Limb (tissue), 2 donors: ENCODE measurements around the gene LARP4.

Experiments used
- DNase-seq, 2 donors: peaks; one replicate each; pipeline ENCODE4 v3.0.0-alpha.2; 2016; ENCODE audit errors: extremely low spot score in 2 of 2

LARP4 gene

DNA sequence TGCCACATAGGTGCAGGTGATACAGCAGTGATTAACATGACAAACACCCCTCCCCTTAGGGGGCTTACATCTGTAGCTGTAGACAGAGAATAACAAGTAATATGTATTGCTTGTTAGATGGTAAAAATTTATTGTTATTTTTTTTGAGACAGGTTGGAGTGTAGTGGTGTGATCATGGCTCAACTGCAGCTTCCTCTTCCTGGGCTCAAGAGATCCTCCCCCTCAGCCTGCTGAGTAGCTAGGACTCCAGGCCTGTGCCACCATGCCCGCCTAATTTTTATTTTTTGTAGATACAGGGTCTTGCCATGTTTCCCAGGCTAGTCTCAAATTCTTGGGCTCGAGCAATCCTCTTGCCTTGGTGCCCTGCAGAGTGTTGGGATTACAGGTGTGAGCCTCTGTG lies 123.9 kb downstream of the LARP4 start:
- DNase-seq = no peak

DNA sequence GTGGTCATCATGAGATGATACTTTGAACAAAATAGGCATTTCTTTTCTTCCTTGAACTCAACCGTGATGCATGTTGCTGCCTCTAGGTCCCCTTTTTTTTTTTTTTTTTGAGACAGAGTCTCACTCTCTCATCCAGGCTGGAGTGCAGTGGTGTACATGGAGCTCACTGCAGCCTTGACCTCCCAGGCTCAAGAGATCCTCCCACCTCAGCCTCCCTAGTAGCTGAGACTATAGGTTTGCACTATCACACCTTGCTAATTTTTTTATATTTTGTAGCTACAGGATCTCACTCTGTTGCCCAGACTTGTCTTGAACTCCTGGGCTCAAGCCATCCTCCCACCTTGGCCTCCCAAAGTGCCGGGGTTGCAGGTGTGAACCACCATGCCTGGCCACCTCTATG lies 124.7 kb downstream of the LARP4 start:
- no peak for DNase-seq

DNA sequence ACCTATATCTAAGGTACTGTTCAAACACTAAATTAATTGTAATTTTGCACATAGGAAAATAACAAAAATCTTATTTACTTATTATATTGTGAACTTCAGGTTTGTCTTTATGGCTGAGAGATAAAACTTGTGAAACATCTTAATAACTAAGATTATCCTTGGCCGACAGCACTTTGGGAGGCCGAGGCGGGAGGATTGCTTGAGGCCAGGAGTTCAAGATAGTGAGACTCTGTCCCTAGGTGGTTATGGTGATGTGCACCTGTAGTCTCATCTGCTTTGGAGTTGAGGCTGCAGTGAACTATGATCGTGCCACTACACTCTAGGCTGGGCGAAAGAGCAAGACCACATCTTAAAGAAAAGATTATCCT lies 126.7 kb downstream of the LARP4 start:
- DNase-seq = no peak

DNA sequence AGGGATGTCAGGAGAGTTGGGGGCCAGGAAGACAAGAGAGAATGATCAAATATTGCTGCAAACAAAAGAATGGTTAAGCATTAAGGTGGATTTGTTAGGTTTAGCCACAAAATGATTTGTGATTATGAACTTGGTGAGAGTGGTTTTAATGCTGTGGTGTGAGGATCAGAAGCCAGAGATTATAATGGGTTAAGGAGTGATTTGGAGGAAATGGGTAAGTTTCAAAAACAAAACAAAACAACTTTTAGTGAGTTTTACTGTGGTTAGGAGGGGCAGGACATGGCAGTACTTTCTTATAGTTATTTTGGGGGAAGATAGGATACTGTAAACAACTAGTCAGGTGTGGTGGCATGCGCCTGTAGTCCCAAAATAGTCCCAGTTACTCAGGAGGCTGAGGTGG lies 128.1 kb downstream of the LARP4 start:
- no peak for DNase-seq

DNA sequence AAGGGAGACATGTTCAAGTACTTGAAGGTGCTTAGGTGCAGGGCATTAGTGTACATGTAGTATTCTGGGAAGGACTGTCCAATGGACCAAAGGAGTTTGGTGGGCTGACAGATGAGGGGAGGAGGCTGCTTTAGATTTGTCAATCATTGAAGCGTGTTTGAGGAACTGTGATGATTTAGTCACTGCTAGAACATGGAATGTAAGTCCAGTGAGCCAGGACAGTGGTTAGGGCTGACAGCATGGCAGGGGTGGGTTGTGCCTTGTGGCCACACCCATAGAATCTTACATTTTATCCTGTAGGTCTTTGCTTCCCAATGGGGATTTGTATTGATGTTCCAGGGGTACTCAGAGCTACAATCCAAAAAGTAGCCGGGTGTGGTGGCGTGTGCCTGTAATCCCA lies 128.7 kb downstream of the LARP4 start:
- no peak for DNase-seq
